WTC11 (cell line): ENCODE measurements around the gene ADARB2.

Experiments
- CREB1 ChIP-seq: sonication (generic); formaldehyde crosslinking; IDR thresholded peaks from 2 replicates; pipeline ENCODE4 v1.8.0; 2023; ENCODE audit warnings: mild to moderate bottlenecking, missing genetic modification reagents
- CREM ChIP-seq: sonication (generic); formaldehyde crosslinking; IDR thresholded peaks from 2 replicates; pipeline ENCODE4 v1.8.1; 2022; ENCODE audit warnings: mild to moderate bottlenecking, missing genetic modification reagents, moderate library complexity
- CTCF ChIP-seq: fragments of 200-600 bp; IDR thresholded peaks from 2 replicates; pipeline ENCODE4 v1.8.0; 2022; ENCODE audit warnings: antibody characterized with exemption
- E2F4 ChIP-seq: sonication (generic); formaldehyde crosslinking; IDR thresholded peaks from 2 replicates; pipeline ENCODE4 v1.8.1; 2022; ENCODE audit warnings: low read depth, mild to moderate bottlenecking, moderate library complexity, missing genetic modification reagents, borderline replicate concordance
- GABPB1 ChIP-seq: sonication (generic); formaldehyde crosslinking; IDR thresholded peaks from 2 replicates; pipeline ENCODE4 v1.8.1; 2023; ENCODE audit warnings: mild to moderate bottlenecking, missing genetic modification reagents
- IRF2 ChIP-seq: sonication (generic); formaldehyde crosslinking; IDR thresholded peaks from 2 replicates; pipeline ENCODE4 v1.8.0; 2022; ENCODE audit warnings: low read depth, missing genetic modification reagents, borderline replicate concordance
- NFYB ChIP-seq: sonication (generic); formaldehyde crosslinking; conservative IDR thresholded peaks from 2 replicates; pipeline ENCODE4 v1.8.0; 2022; ENCODE audit warnings: low read depth, missing genetic modification reagents
- PRRX2 ChIP-seq: fragments of 250-450 bp; sonication (Bioruptor Pico); IDR thresholded peaks from 2 replicates; pipeline ENCODE4 v1.8.0; 2021; ENCODE audit warnings: mild to moderate bottlenecking
- SMAD3 ChIP-seq: sonication (generic); formaldehyde crosslinking; IDR thresholded peaks from 2 replicates; pipeline ENCODE4 v1.8.0; 2022; ENCODE audit warnings: missing genetic modification reagents, mild to moderate bottlenecking, borderline replicate concordance
- ZNF317 ChIP-seq: sonication (generic); formaldehyde crosslinking; IDR thresholded peaks from 2 replicates; pipeline ENCODE4 v1.8.1; 2023; ENCODE audit warnings: low read depth, mild to moderate bottlenecking, moderate library complexity, missing genetic modification reagents, borderline replicate concordance

- TF ChIP-seq IRF2 (CRISPR knock-in tag) (no peak), PRRX2 (no peak), CTCF (no peak), GABPB1 (CRISPR knock-in tag) (no peak), CREM (CRISPR knock-in tag) (no peak), ZNF317 (CRISPR knock-in tag) (no peak), NFYB (CRISPR knock-in tag) (no peak), SMAD3 (CRISPR knock-in tag) (no peak), CREB1 (no peak), E2F4 (CRISPR knock-in tag) (no peak)
Measured at GRCh38 chr10:1127629-1128028, 609.7 kb downstream of the ADARB2 start.
